Activated naive CD8-positive, alpha-beta T cell treated with anti-CD3 and anti-CD28 coated beads, Interleukin-2, amount 50 U/mL, for 16 hours (primary cell): Measurements from ENCODE around the gene TSPAN33.
A peak's percentile ranks its signal among the peaks of the same experiment; 100 is the strongest.
"Not testable (repeated sequence)": the region's sequence is repeated elsewhere in the genome, so short reads cannot be mapped to it uniquely, and the experiment has no call there.

Experiments
- DNase-seq: peaks from one replicate; pipeline ENCODE4 v3.0.0-alpha.2; 2020; ENCODE audit warnings: low read depth, low spot score

Gene TSPAN33, protein sequence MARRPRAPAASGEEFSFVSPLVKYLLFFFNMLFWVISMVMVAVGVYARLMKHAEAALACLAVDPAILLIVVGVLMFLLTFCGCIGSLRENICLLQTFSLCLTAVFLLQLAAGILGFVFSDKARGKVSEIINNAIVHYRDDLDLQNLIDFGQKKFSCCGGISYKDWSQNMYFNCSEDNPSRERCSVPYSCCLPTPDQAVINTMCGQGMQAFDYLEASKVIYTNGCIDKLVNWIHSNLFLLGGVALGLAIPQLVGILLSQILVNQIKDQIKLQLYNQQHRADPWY

DNA sequence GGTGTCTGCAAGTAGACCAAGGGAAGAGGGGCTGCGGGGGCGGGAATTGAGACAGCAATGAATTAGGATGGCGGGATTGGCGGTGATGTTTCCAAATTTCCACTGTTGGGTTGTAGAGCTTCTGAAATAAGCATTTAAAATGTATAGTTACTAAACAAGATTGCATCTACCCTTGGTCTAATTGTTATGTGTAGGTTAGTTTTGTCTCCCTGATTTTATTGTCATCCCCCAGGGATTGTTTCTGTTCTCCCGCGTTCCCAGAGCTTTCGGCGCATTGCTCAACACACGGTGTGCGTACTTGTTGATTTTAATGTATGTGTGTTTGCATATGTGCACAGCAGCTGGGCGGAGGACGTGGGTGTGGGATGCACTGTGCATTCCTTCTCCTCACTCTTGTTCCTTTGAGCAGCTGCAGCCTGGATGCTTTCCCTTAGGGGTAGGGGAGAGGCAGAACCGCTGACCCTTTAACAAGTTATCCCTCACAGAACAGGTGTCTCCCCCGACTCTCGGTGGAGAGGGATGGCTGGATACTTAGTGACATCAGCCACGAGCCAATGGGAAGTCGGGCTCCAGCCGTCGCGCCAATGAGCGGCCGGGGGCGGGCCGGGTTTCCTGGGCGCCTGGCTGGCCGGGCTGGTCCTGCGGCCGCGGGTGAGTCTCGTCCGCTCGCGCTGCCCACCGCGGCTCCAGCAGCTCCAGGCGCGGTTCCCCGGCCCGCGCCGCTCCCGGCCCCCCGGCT is at the start of gene TSPAN33:
Gene TSPAN33 (plus strand): TSS at position 613 of the 739 bp plus-strand sequence. CDS start 274 bp downstream, outside the sequence.
- DNase-seq: peak; percentile 37

DNA sequence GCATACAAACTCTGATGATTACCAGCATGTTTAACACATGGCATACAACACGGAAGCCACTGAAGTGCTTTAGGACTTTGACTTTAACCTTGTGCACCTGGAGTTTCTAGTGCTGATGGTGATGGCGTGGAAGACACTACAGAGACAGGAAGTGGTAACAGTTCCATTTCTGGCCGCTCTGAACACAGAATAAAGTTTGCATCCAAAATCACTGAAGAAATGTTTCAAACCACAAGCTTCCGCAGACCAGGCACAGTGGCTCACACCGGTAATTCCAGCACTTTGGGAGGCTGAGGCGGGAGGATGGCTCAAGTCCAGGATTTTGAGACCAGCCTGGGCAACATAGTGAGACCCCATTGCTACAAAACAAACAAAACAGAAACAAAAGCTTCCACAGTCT is 49.2 kb upstream of the TSPAN33 start:
- no peak for DNase-seq

DNA sequence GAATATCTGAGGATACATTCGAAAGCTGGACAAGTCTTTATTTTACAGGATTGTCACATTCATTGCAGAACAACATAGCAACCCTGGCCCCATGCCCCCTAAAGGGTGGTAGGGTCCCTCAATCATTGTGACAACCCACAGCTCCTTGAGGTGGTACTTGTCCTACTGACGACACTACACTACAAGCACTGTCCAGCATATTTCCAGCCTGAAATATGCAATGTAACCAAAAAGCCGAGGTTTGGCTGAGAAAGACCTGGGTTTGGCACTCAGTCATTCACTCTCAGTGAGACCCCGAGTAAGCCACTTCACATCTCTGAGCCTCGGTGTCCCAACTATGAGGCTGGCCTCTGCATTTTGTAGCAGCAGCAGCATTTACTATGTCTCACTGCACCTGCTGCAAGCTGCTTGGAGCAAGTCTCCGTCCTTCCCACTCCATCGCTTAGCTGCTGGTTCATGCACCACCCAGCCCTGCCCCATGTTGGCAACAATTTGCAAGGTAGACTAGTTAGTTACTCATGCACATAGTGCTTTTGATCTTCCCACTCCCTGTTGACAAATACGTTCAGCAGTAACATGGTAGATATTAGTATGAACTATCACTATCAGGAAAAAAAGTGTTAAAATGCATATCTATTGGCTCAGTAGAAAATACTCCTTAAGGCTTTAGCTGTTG is 46.0 kb upstream of the TSPAN33 start:
- DNase-seq: no peak

DNA sequence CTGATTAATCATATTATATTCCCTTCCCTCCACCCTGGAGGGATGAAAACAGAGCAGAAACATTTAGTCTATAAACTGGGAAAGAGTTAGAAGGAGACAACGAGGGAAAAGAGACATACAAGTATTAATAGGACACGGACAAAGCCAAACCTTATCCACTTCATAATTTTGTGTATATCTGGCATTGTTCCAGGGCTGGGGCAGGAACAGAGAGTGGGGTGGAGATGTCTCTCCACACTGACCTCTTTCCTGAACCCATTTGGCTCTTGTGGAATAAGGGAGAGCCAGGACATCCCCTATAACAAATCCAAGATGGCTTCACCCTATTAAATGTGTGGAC is 43.7 kb upstream of the TSPAN33 start:
- DNase-seq: no peak

DNA sequence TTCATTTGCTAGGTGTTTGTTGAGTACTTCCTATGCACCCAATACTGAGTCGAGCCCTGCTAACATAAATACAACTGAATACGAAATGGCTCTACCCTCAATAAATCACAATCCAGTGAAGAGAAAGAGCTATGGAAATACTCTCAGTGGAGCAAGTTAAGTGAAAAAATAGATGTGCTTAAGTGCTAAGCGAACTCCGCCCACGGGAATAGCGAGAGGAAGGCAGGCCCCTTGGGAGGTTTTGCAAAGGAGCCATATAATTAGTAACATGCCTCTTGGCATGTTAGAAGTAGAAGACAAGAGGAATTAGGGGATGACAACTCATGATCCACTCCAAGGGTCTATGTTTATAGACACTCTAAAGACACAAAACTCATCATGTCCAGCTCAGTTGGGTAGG is 42.8 kb upstream of the TSPAN33 start:
- no peak for DNase-seq

DNA sequence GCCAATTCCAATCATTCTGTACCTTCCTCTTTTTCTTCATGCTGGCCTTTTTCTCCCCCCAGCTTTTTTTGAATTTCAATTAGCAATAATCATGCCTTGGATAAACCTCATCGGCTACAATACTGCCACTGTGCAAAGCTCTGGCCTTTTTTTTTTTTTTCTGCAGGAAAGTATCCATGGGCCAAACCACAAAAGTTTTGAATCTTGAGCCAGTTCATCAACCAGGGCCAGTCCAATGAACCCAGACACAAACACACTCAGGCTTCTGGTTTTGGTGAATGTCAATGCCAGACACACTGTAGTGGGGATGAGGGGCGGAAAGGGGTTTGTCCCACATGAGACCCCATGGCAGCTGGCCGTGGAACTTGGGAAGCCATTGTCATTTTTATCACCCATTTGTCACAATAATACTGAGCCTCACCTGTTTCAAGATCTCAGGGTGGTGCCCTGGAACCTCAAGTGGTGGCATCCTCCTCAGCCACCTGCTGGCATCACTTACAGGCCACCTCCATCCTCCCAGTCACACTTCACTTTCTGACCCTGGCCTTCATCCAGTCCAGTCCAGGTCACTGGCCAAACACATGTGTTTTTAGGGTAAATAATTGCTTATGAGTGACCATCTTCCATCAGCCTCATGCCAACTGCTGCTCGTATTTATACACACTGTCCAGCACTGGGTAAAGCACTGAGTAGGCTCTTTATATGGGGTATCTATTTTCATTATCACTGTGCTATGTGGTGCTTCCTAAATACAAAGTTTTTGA is 40.8 kb upstream of the TSPAN33 start:
- no peak for DNase-seq

DNA sequence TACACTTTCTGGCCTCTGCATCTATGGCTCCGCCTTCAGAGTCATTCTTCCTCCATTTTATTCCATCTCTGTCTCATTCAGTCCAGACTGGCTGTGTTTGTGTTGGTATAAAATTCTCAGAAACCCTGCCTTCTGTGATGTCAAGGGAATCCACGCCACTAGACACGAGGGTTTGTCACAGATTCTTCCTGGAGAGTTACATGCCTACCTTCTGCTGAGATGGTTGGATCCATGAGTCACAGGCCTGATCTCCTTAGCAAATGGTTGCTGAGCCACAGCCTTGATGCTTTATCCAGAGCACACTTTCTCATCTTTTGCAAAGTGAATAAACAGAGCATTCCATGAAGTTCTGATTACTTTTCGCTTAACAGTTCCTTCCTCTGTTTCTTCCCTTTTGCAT is 35.9 kb upstream of the TSPAN33 start:
- DNase-seq: no peak

DNA sequence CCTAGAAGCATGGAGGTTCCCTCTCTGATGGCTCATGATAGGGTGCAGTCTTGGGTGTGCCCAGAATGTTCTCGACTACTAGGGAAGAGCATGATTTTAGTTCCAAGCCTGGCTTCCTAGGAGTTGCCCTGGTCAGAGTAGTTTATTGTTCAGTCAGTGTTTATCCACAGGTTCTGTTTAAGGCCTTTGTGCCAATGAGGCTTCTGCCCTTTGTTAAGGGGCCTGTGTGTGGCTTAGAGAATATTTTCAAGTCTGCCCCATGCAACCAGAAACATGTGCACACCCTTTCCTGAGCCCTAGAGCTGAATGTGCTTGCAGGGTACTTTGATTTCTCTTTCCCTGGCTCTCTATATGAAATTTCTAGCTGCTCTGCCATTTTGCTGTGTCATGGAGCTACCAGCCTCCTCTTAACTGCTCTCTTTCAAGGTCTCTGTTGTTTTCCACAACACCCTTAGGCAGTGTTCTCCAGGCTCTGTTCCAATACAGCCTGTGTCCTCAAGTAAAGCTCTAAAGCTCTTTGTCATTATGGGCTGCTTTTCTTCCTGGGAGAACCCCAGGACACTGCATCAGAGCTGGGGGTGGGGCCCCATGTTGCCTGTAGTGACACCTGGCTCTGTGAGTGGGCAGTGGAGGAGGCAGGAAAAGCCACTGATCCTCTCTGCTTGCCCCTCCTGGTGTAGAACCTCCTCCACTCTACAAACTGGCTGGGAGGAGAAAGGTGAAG is 34.1 kb upstream of the TSPAN33 start:
- DNase-seq: no peak

DNA sequence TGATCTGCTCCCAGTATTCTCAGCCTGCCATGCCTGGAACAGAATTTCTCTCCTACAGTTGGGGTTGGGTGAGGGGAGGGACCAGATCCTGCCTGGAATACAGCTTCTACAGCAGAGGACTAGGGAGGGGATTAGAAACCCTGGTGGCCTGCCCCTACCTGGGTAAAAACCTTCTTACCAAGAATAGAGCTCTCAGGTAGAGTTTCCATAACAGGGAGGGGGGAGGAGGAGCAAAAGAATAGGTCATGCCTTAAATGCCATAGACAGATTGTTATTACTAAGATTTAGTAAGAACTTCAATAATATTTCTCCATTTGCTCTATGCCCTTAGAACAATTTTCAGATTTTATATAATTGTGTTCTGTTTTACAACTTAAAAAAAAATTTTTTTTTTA is 33.5 kb upstream of the TSPAN33 start:
- no peak for DNase-seq

DNA sequence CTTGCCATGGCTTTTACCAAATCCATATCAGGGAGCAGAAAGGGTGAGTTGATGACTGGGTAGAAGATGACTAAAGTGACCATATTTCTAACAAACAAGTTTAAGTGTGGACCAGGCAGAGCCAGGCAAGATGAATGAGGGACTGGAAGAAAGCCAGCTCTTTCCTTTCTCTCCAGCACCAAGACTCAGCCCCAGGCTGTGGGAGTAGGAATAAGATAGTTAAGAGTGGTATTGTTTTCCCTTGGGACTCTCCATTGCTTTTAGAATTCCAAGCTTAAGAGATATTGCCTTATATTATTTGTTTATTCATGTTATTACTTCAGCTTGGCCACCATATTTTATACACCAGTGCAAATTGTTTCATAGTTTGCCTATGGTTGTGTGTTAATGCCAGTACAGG is 28.8 kb upstream of the TSPAN33 start:
- no peak for DNase-seq

DNA sequence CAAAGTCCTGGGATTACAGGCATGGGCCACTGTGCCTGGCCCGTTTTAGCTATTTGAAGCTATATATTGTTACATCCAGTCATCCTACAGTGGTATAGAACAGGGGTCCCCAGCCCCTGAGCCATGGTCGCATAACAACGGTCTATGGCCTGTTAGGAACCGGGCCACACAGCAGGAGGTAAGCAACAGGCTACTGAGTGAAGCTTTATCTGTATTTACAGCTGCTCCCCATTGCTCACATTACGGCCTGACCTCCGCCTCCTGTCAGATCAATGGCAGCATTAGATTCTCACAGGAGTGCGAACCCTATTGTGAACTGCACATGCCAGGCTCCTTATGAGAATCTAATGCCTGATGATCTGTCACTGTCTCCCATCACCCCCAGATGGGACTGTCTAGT is 26.3 kb upstream of the TSPAN33 start:
- DNase-seq: no peak

DNA sequence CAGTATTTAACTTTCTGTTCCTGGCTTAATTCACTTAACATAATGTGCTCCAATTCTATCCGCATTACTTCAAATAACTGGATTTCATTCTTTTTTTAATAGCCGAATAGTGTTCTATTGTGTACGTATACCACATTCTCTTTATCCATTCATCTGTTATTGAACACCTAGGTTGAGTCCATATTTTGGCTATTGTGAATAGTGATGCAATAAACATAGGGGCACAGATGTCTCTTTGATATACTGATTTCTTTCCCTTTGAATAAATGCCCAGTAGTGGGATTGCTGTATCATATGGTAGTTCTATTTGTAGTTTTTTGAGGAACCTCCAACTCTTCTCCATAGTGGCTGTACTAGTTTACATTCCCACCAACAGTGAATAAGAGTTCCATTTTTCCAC is 25.5 kb upstream of the TSPAN33 start:
- no peak for DNase-seq

DNA sequence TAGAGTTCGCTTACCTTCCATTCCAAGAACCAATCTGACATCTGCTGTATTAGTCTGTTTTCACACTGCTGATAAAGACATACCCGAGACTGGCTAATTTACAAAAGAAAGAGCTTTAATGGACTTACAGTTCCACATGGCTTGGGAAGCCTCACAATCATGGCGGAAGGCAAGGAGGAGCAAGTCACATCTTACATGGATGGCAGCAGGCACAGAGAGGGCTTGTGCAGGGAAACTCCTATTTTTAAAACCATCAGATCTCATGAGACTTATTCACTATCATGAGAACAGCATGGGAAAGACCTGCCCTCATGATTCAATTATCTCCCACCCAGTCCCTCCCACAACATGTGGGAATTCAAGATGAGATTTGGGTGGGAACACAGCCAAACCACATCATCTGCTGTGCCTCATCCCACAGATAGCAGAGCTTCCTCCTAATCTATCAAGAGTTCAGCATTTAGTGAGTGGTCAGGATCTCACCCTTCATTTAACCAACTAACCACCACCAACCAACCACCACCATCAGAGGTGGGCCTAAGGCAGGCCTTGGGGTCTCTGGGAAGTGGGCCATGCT is 22.9 kb upstream of the TSPAN33 start:
- not testable (repeated sequence) for DNase-seq

DNA sequence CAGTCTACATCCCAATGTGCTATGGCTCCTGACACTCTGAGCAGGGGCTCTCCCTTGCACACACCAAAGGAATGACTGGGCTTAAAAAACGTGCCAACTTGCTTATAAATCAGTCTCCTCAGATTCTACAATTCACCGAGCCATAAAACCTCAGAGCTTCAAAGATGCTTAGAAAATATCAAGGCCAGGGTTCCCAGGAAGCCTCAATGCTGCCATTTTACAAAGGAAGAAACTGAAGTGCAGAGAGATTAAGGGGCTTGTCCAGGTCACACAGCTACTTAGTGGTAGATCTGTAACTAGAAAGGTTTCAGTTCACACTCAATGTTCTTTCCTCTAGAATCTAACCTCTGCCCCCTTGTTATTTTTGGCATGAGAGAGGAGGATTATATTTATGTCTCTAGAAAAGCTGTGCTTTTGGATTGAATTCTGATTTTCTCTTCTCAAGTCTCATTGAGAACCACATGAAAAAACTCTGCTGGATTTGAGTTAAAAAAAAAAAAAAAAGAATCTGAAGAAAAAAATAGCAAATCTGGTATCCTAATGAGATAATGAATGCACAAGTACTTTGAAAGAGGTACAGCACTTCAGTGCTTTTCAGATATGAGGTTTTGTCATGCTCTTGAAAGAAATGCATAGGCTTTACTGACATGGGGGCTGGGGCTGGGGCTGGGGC is 22.3 kb upstream of the TSPAN33 start:
- no peak for DNase-seq

DNA sequence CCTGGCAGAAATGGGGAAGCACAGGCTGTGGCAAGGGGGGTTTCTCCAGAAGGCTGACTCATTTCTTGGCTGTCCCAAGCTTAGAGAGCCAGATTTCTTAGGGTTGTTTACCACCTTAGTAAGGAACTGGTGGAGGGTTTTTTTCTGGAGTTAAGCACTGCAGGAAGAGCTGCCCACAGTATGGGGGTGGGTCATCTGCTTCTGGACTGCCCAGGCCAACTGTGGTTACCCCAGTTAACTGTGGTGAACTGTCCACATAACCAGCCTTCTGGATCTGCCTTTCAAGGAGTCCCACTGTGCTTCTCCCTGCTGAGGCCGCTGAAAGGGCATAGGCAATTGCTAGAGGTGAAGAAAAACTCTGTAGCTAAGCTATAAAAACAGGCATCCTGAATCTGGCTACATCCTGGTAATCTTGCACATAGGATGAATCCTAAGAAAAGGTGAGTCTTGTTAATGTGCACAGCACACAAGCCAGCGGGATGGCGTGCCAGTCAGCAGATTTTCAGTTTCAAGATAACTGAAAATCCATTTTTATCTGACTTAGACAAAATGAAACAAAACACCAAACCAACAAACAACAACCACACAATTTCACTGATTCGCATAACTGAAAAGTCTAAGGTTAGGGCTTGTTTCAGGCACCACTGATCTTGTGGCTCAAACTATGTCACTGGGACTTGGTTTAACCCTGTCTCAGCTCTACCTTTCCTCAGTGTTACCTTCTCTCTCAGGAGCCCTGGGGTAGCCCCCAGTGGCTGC is 21.6 kb upstream of the TSPAN33 start:
- no peak for DNase-seq

DNA sequence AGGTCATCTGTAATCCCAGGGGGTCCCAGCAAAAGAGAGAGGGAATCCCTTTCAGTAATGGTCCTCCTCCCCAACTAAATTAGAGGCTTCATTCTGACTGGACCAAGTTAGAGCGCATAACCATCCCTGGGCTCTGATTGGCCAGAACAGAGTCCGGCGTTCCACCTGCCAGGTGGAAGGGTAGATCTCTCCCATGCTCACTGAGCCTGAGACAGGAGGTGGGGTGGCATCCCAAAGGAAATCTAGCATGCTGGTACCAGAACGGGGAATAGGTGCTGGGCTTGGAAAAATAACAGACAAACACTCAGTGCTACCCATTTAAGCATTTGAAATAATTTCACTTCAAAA is 21.0 kb upstream of the TSPAN33 start:
- DNase-seq: no peak

DNA sequence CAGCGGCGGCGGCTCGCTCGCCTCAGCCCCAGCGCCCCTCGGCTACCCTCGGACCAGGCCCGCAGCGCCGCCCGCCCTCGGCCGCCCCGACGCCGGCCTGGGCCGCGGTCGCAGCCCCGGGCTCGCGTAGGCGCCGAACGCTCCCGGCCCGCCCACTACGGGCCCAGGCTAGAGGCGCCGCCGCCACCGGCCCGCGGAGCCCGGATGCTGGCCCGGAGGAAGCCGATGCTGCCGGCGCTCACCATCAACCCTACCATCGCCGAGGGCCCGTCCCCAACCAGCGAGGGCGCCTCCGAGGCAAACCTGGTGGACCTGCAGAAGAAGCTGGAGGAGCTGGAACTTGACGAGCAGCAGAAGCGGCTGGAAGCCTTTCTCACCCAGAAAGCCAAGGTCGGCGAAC is 18.2 kb upstream of the TSPAN33 start:
- no peak for DNase-seq

DNA sequence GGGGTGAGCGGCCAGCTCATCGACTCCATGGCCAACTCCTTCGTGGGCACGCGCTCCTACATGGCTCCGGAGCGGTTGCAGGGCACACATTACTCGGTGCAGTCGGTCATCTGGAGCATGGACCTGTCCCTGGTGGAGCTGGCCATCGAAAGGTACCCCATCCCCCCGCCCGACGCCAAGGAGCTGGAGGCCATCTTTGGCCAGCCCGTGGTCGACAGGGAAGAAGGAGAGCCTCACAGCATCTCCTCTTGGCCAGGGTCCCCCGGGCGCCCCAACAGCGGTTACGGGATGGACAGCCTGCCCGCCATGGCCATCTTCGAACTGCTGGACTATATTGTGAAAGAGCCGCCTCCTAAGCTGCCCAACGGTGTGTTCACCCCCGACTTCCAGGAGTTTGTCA is 17.4 kb upstream of the TSPAN33 start:
- DNase-seq: no peak

DNA sequence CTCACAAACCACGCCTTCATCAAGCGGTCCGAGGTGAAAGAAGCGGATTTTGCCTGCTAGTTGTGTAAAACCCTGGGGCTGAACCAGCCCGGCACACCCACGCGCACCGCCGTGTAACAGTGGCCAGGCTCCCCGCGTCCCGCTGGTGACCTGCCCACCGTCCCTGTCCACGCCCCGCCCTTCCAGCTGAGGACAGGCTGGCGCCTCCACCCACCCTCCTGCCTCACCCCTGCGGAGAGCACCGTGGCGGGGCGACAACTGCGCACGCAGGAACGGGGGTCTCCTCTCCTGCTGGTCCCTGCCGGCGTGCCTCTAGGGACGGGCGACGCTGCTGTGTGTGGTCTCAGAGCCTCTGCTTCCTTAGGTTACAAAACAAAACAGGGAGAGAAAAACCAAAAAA is 16.9 kb upstream of the TSPAN33 start:
- DNase-seq: no peak
